GM18520 (cell line): ENCODE results near the gene RNASET2.
"Not testable (repeated sequence)": the region's sequence is repeated elsewhere in the genome, so short reads cannot be mapped to it uniquely, and the experiment has no call there.

Experiments
- ATAC-seq: cut with Tn5 transposase; IDR thresholded peaks from one replicate; pipeline ENCODE4 v1.9.1; 2021; ENCODE audit not compliant: unreplicated experiment

RNASET2 gene

GRCh38 chr6:166949528-166950442, 6.6 kb downstream of the RNASET2 start:
- no peak for ATAC-seq

DNA sequence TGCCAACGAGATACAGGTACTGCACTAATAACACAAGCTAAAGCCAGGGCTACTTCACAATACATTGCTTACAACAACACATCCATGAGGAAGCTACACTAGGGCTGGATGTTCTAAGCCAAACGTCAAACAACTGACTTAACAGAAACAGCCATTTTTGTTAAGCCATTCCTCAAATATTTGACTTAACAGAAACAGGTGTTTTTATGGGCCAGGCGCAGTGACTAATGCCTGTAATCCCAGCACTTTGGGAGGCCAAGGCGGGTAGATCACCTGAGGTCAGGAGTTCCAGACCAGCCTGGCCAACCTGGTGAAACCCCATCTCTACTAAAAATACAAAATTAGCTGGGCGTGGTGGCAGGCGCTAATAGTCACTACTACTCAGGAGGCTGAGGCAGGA, 7.6 kb downstream of the RNASET2 start:
- not testable (repeated sequence) for ATAC-seq

DNA sequence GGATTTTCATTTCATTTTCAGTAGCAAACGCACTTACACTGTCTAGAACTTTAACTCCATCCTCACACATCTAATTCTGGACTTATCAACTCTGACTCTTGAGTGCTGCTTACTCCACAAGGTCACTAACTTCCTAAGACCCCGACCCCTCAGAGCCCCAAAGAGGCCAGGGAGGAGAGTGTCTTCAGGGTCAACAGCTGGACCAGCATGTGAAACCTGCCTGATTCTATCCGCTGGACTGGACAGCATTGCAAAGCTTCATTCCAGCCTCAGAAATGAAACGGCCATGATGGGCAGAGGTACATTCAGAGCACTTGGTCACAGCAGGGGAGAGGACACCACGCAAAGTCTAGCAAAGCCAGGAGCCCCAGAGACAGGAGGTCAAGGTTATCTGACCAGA, 9.1 kb downstream of the RNASET2 start:
- ATAC-seq: no peak

GRCh38 chr6:166946125-166946524, 10.2 kb downstream of the RNASET2 start:
- ATAC-seq: no peak

DNA sequence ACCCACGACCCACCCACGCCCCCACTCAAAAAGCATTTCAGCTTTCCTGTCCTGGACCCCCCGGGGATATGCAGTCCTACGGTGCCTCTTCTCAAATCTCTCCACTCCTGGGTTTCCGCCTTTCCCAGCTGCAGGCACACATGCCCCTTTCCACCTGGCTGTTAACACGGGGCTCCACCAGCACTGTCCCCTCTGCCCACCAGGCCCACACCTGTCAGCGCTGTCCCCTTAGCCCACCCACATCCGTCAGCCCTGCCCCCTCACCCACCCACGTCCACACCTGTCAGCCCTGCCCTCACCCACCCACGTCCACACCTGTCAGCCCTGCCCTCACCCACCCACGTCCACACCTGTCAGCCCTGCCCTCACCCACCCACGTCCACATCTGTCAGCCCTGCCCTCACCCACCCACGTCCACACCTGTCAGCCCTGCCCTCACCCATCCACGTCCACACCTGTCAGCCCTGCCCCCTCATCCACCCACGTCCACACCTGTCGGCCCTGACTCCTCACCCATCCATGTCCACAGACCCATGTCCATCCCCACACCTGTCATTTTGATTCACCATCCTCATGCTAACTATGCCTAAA, 11.6 kb downstream of the RNASET2 start:
- ATAC-seq: no peak

- no peak for ATAC-seq
These were observed 13.8 kb downstream of the RNASET2 start for GRCh38 chr6:166942393-166943168.

- ATAC-seq: no peak
These were observed 15.7 kb downstream of the RNASET2 start for GRCh38 chr6:166940643-166941068.

DNA sequence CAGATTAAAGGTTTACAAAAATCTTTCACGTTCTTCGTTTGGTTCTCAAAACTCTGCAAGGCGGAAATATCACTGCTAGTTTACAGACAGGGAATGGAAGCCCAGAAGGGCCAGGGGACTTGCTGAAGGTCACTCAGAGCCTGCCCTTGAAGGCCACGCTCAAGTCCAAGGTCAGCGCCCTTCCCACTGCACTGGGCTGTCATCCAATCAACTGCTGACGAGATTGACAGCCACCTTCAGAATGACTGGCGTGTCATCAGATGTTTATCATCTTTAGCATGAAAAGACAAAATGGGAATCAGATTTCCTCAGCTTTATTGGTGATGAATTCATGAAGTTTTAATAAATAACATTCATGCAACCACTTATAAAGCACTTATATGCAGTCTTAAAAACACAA, 16.5 kb downstream of the RNASET2 start:
- ATAC-seq: no peak

- no peak for ATAC-seq
These were observed 17.0 kb downstream of the RNASET2 start for GRCh38 chr6:166939345-166939744.

- ATAC-seq: no peak
These were observed 17.6 kb downstream of the RNASET2 start for GRCh38 chr6:166938704-166939103.

DNA sequence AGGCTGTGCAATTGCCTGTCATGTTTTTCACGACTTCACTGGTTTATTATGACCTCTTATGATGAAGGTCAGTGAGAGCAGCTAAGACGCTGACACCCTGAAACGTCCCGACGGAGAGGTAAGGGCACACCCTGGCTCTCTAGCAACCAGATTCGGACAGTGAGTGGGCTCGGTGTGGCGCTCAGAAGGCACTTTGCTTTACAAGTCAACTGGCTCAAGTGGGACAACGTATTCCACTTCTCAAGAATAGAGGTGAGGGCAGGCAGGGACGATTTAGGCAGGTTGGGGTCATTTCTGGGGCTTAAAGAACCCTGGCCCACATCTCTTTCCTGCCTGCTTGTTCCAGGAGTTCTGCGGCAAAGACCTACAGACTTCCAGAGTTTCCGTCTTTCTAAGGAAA, 18.2 kb downstream of the RNASET2 start:
- ATAC-seq: no peak

DNA sequence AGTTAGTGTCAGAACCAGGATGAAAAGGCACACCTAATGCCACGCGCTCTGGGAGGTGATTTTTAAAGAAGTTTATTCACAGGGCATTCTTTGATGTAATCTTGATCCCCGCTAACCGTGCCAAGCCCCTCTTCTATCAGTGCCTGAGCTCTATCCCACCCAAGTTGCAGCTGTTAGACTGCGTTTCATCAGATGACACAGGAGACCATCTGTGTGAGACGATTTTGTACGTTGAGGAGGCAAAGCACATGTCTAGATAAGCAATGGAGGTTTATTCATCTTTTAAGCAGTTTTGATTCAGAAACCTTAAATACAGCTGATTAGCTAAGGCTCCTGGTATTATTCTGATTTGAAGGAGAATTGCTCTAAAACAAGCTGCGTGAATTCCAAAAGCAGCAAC, 18.6 kb downstream of the RNASET2 start:
- no peak for ATAC-seq

GRCh38 chr6:166936079-166936787, 20.1 kb downstream of the RNASET2 start:
- no peak for ATAC-seq

DNA sequence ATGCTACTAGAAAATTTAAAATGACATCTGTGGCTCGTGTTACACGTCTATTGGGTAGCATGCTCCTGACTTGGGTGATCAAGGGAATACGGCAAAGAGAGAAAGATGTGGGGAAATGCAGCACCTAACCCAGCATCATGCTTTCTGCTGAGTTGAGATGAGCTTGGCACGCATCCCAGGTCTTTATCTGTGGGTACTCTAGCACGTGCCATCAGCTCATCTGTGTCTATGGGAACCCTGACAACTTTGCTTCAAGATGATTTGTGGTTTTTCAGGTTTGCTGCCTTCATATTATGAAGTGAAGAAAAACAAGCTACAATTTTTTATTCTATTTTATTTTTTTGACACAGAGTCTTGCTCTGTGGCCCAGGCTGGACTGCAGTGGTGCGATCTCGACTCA, 21.0 kb downstream of the RNASET2 start:
- ATAC-seq: no peak

- ATAC-seq: no peak
These were observed 22.2 kb downstream of the RNASET2 start for GRCh38 chr6:166934174-166934573.

DNA sequence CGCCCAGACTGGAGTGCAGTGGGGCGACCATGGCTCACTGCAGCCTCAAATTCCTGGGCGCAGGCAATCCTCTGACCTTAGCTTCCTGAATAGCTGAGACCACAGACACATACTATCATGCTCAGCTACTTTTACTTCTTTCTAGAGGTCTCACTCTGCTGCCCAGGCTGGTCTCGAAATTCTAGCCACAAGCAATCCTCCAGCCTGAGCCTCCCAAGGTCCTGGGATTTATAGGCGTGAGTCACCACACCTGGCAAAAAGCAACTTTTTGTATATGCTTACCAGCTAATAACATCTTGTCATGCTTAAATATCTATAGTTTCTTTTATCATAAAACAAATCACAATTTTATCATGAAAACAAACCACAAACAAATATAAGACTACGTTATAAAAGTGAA, 23.0 kb downstream of the RNASET2 start:
- no peak for ATAC-seq

DNA sequence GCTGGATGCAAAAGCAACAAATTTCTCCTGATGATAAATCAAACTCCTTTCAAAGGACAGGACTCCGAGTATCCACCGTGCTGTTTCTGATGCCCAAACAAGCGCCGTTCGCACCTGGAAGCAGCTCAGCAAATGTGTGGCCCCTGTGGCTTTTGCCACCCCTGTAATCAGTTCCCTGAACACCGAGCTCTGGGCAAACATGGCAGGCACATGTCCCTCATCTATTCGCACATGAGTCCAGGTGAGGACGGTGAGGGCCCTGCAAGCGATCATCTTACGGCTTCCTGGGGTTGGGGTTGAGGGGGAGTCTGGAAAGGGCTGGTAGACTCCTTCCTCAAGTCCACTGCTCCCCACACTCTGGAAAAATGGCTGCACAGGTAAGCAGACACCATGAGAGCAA, 23.7 kb downstream of the RNASET2 start:
- no peak for ATAC-seq

DNA sequence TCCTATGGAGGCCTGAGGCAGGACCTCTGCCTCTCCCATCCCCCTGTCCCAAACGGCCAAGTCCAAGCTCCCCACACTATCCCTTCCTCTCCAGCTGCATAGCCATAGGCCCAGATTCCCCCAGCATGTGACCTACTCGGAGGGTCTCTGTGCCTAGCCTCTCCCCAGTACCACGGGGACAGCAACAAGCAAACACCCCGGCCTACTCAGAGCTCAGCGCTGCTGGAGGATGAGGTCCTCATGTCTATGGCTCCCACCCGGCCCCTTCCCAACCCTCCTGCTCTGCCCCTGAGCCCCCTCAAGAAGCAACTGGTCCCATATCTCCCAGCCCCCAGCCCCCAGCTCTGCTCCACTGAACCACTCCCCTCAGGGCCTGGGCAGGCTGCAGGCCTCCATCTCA, 24.2 kb downstream of the RNASET2 start:
- ATAC-seq: no peak

- no peak for ATAC-seq
These were observed 24.9 kb downstream of the RNASET2 start for GRCh38 chr6:166931426-166931970.

- no peak for ATAC-seq
These were observed 25.9 kb downstream of the RNASET2 start for GRCh38 chr6:166930354-166930891.
